ENCODE data around the gene ADGRL1. TPM values are rescaled to one million over a fixed set of nuclear protein-coding genes. Genes with fewer than 3 reads are reported as not detected.

ADGRL1 gene
- total and polyA plus RNA-seq, 2 of the 8 experiments (the other 6 are each of a cell fraction or from before 2014, with no cell fraction given), result 95.6 to 112 TPM

GRCh38 chr19:14161305-14161704 is 44.7 kb downstream of the ADGRL1 start (continued):
- no peak for TF ChIP-seq EP300 (IDR thresholded peaks at IDR 0.05; ENCODE audit: borderline replicate concordance in 1 of 2, low read depth in 2 of 2, low read length in 2 of 2)
- TF ChIP-seq PHF8 (conservative IDR thresholded peaks at IDR 0.05; ENCODE audit: low read depth, low read length), result no peak
